Right hindlimb (tissue), 1 donor: ENCODE measurements around the gene RPA3.

Experiments used
- DNase-seq: peaks from one replicate; pipeline ENCODE4 v3.0.0-alpha.2; 2018

The RPA3 gene

GRCh38 chr7:7650682-7651206, 67.7 kb downstream of the RPA3 start:
- DNase-seq = no peak

GRCh38 chr7:7647495-7648036, 70.8 kb downstream of the RPA3 start:
- DNase-seq = no peak

- no peak for DNase-seq
These were observed 76.3 kb downstream of the RPA3 start for GRCh38 chr7:7642081-7642480.

- peak; percentile 47 for DNase-seq
These were observed 77.2 kb downstream of the RPA3 start for GRCh38 chr7:7641129-7641663.

- DNase-seq = peak; percentile 99
These were observed 77.9 kb downstream of the RPA3 start, which contains the start of gene UMAD1 for GRCh38 chr7:7640221-7641128. UMAD1 (plus strand) TSS chr7:7640752; CDS start chr7:7673372, 32,620 bp downstream.

GRCh38 chr7:7639847-7640220, 78.6 kb downstream of the RPA3 start:
- no peak for DNase-seq

GRCh38 chr7:7639421-7639820, 79.0 kb downstream of the RPA3 start:
- DNase-seq = no peak

- DNase-seq = no peak
These were observed 87.6 kb downstream of the RPA3 start for GRCh38 chr7:7630626-7631329.

- DNase-seq = no peak
These were observed 89.9 kb downstream of the RPA3 start for GRCh38 chr7:7628476-7628875.

- no peak for DNase-seq
These were observed 97.7 kb downstream of the RPA3 start for GRCh38 chr7:7620644-7621210.

GRCh38 chr7:7620236-7620635, 98.2 kb downstream of the RPA3 start:
- DNase-seq = no peak

GRCh38 chr7:7618410-7618809, 100.0 kb downstream of the RPA3 start:
- no peak for DNase-seq

GRCh38 chr7:7617550-7617949, 100.9 kb downstream of the RPA3 start:
- no peak for DNase-seq

- no peak for DNase-seq
These were observed 104.2 kb downstream of the RPA3 start for GRCh38 chr7:7614018-7614741.

GRCh38 chr7:7613210-7613609, 105.2 kb downstream of the RPA3 start:
- DNase-seq = no peak

GRCh38 chr7:7612519-7612918, 105.9 kb downstream of the RPA3 start:
- DNase-seq = no peak

GRCh38 chr7:7609330-7609729, 109.1 kb downstream of the RPA3 start:
- no peak for DNase-seq

GRCh38 chr7:7607010-7607409, 111.4 kb downstream of the RPA3 start:
- no peak for DNase-seq

GRCh38 chr7:7596176-7596575, 122.2 kb downstream of the RPA3 start:
- no peak for DNase-seq

- DNase-seq = no peak
These were observed 123.0 kb downstream of the RPA3 start for GRCh38 chr7:7595451-7595850.
